ENCODE data around the gene CCM2L. TPM values are rescaled to one million over a fixed set of nuclear protein-coding genes. Genes with fewer than 3 reads are reported as not detected.

CCM2L gene
- total RNA-seq, 1 donor from 2014 or later = 8.6 TPM

GRCh38 chr20:32070690-32071213 is 60.5 kb downstream of the CCM2L start:
- H3K27ac ChIP-seq = no peak overlapping the region

GRCh38 chr20:32071395-32072167 is 61.3 kb downstream of the CCM2L start:
- intact Hi-C loops (cut with DNase I) = no loop called here
- no peaks in the 10 kb centered on the region for H3K27me3 ChIP-seq
- DNase-seq (ENCODE audit: extremely low spot score in 2 of 2) = no peak
- H3K36me3 ChIP-seq = no peaks in the 10 kb centered on the region
- TF ChIP-seq POLR2AphosphoS5 (IDR thresholded peaks at IDR 0.05; ENCODE audit: insufficient read depth in 1 of 2, low read depth in 1 of 2) (no peak), CTCF (IDR thresholded peaks at IDR 0.05) (no peak)
- no peaks in the 10 kb centered on the region for H3K4me1 ChIP-seq
- H3K4me3 ChIP-seq = no peak overlapping the region
- H3K27ac ChIP-seq = no peak overlapping the region
- H3K9me3 ChIP-seq = no peaks in the 10 kb centered on the region

More at GRCh38 chr20:32070690-32071213, 60.5 kb downstream of the CCM2L start:
- TF ChIP-seq POLR2A (IDR thresholded peaks at IDR 0.05) = no peak
- TF ChIP-seq POLR2AphosphoS5 (IDR thresholded peaks at IDR 0.05; ENCODE audit: insufficient read depth in 1 of 2, low read depth in 1 of 2) = no peak
- TF ChIP-seq CTCF (IDR thresholded peaks at IDR 0.05) = no peak
- H3K27me3 ChIP-seq = no peaks in the 10 kb centered on the region
- no peaks in the 10 kb centered on the region for H3K36me3 ChIP-seq
- H3K9me3 ChIP-seq = no peaks in the 10 kb centered on the region
- intact Hi-C loops (cut with DNase I) = no loop called here
- H3K4me1 ChIP-seq = no peaks in the 10 kb centered on the region
- DNase-seq (ENCODE audit: extremely low spot score in 2 of 2) = no peak
- no peak overlapping the region for H3K4me3 ChIP-seq

GRCh38 chr20:32072168-32072750 is 62.0 kb downstream of the CCM2L start:
- DNase-seq (ENCODE audit: extremely low spot score in 2 of 2) = no peak
- H3K27me3 ChIP-seq = no peaks in the 10 kb centered on the region
- TF ChIP-seq POLR2A (IDR thresholded peaks at IDR 0.05) = no peak
- H3K4me1 ChIP-seq = no peaks in the 10 kb centered on the region
- intact Hi-C loops (cut with DNase I) = no loop called here
- no peaks in the 10 kb centered on the region for H3K36me3 ChIP-seq
- no peak overlapping the region for H3K27ac ChIP-seq
- no peak overlapping the region for H3K4me3 ChIP-seq
- H3K9me3 ChIP-seq = no peaks in the 10 kb centered on the region

GRCh38 chr20:32075534-32075933 is 65.3 kb downstream of the CCM2L start:
- no peak overlapping the region for H3K27ac ChIP-seq
- intact Hi-C loops (cut with DNase I) = no loop called here
- H3K27me3 ChIP-seq = no peaks in the 10 kb centered on the region

GRCh38 chr20:32077190-32077589 is 67.0 kb downstream of the CCM2L start:
- H3K27ac ChIP-seq = no peak overlapping the region
- TF ChIP-seq POLR2A (IDR thresholded peaks at IDR 0.05) = no peak
- no peak for TF ChIP-seq POLR2AphosphoS5 (IDR thresholded peaks at IDR 0.05; ENCODE audit: insufficient read depth in 1 of 2, low read depth in 1 of 2)
- TF ChIP-seq CTCF (IDR thresholded peaks at IDR 0.05) = no peak
- intact Hi-C loops (cut with DNase I) = no loop called here
- no peaks in the 10 kb centered on the region for H3K36me3 ChIP-seq
- H3K27me3 ChIP-seq = no peaks in the 10 kb centered on the region
- no peak for DNase-seq (ENCODE audit: extremely low spot score in 2 of 2)
- no peaks in the 10 kb centered on the region for H3K4me1 ChIP-seq
- no peaks in the 10 kb centered on the region for H3K9me3 ChIP-seq
- no peak overlapping the region for H3K4me3 ChIP-seq

More at GRCh38 chr20:32075534-32075933, 65.3 kb downstream of the CCM2L start:
- no peak for TF ChIP-seq POLR2AphosphoS5 (IDR thresholded peaks at IDR 0.05; ENCODE audit: insufficient read depth in 1 of 2, low read depth in 1 of 2)
- DNase-seq (ENCODE audit: extremely low spot score in 2 of 2) = no peak
- Histone ChIP-seq H3K4me3 (no peak overlapping the region), H3K4me1 (no peaks in the 10 kb centered on the region), H3K36me3 (no peaks in the 10 kb centered on the region), H3K9me3 (no peaks in the 10 kb centered on the region)

- H3K27me3 ChIP-seq = no peaks in the 10 kb centered on the region
- no peaks in the 10 kb centered on the region for H3K36me3 ChIP-seq
- H3K27ac ChIP-seq = no peak overlapping the region
- intact Hi-C loops (cut with DNase I) = no loop called here
- no peaks in the 10 kb centered on the region for H3K9me3 ChIP-seq
- H3K4me3 ChIP-seq = no peak overlapping the region
- H3K4me1 ChIP-seq = no peaks in the 10 kb centered on the region
- no peak for TF ChIP-seq CTCF (IDR thresholded peaks at IDR 0.05)
- no peak for TF ChIP-seq POLR2AphosphoS5 (IDR thresholded peaks at IDR 0.05; ENCODE audit: insufficient read depth in 1 of 2, low read depth in 1 of 2)
- no peak for DNase-seq (ENCODE audit: extremely low spot score in 2 of 2)
Measured at GRCh38 chr20:32078322-32078721, 68.1 kb downstream of the CCM2L start.
